ENCODE results near the gene A4GNT.

- TF ChIP-seq CTCF (IDR thresholded peaks at IDR 0.05; ENCODE audit: control extremely low read depth in 1 of 3, insufficient read depth in 1 of 3, low read depth in 1 of 3, low read length in 3 of 3) (no peak), HDAC2 (IDR thresholded peaks at IDR 0.05; ENCODE audit: borderline replicate concordance in 1 of 2, low read depth in 2 of 2, low read length in 2 of 2) (no peak), POLR2A (IDR thresholded peaks at IDR 0.05; ENCODE audit: control extremely low read depth in 1 of 2, low read depth in 2 of 2, low read length in 2 of 2) (no peak), RFX5 (IDR thresholded peaks at IDR 0.05; ENCODE audit: borderline replicate concordance, low read depth, low read length) (no peak)
Measured at GRCh38 chr3:138140940-138141339, 8.8 kb upstream of the A4GNT start.

Measured in H1 (cell line).